ENCODE results near the gene SFN. TPM values are rescaled to one million over a fixed set of nuclear protein-coding genes. Genes with fewer than 3 reads are reported as not detected.

The SFN gene
- total and polyA plus RNA-seq, 2 donors (not counting 1 experiment from before 2014, with no cell fraction given), result 0.09 to 0.34 TPM

GRCh38 chr1:26900815-26901511, 38.0 kb downstream of the SFN start:
- H3K27me3 Mint-ChIP-seq, result no peaks in the 10 kb centered on the region
- Histone ChIP-seq H3K4me2 (replicated peaks; ENCODE audit: low read depth, low read length, poor library complexity, severe bottlenecking) (peak overlapping the region; percentile 81), H2AFZ (ENCODE audit: insufficient read depth, low read depth, low read length, poor library complexity, severe bottlenecking) (peak overlapping the region; percentile 97), H3K4me1 (ENCODE audit: control insufficient read depth in 2 of 2, insufficient read depth in 2 of 2, low read length in 2 of 2) (peaks cover 16 to 20% of the 10 kb centered on the region in 2 donors), H3K27ac (ENCODE audit: low read length in 2 of 2) (peak overlapping the region; percentile 82 to 92), H3K9ac (ENCODE audit: low read length) (peak overlapping the region; percentile 85), H3K27me3 (replicated peaks in 1 of 4; ENCODE audit: control extremely low read depth in 1 of 4, control insufficient read depth in 3 of 4, insufficient read depth in 4 of 4, low read length in 3 of 4) (no peaks in the 10 kb centered on the region), H3K36me3 (replicated peaks in 1 of 2; ENCODE audit: control extremely low read depth in 1 of 2, control insufficient read depth in 1 of 2, extremely low read depth in 1 of 2, insufficient read depth in 2 of 2, low read length in 1 of 2) (peaks cover 2 to 10% of the 10 kb centered on the region in 2 experiments), H4K20me1 (ENCODE audit: control insufficient read depth, insufficient read depth, low read length, poor library complexity, severe bottlenecking) (peaks cover 11% of the 10 kb centered on the region), H3K4me3 (ENCODE audit: control extremely low read depth in 1 of 5, extremely low read depth in 1 of 5, insufficient read depth in 1 of 5, low read depth in 2 of 5, low read length in 4 of 5) (peak overlapping the region; percentile 84 to 100 (median 97)), H3K9me3 (ENCODE audit: control extremely low read depth in 1 of 3, control insufficient read depth in 2 of 3, insufficient read depth in 1 of 3, low read length in 2 of 3) (no peaks in the 10 kb centered on the region), H3K79me2 (ENCODE audit: control insufficient read depth, insufficient read depth, low read length) (peaks cover 47% of the 10 kb centered on the region)
- ChIA-PET CTCF (interaction anchor here (0.6 to 2.6 kb wide), 5 partner anchors 11 to 930 kb away, joined by 3 to 14 read pairs (median 3); partner anchors contain the start of genes GPN2 and PPP1R8), POLR2A (interaction anchor here (0.6 to 3.4 kb wide), 5 partner anchors 11 to 36 kb away, joined by 3 to 26 read pairs (median 5); partner anchors contain the start of genes GPN2 and NUDC)
- H3K27ac Mint-ChIP-seq, result peak overlapping the region; percentile 99
- H3K4me1 Mint-ChIP-seq, result peaks cover 34% of the 10 kb centered on the region
- peak overlapping the region; percentile 92 for H3K4me3 Mint-ChIP-seq
- DNase-seq, result no peak
- WGBS (ENCODE audit: insufficient coverage), result 20% methylated on average over 1 of the region's 18 CpGs
- no peak for ATAC-seq (ENCODE audit: low read depth)
- intact Hi-C loops (cut with micrococcal nuclease), result loop anchor here (1.0 to 10.0 kb wide), 5 partner anchors 11 to 426 kb away; partner anchors contain the start of genes GPN2, HMGN2 and NUDC
- TF ChIP-seq EZH2 (IDR thresholded peaks at IDR 0.05; ENCODE audit: borderline replicate concordance, insufficient read depth, low read depth, low read length, poor library complexity, severe bottlenecking), result no peak
- TF ChIP-seq, protein P1, sequence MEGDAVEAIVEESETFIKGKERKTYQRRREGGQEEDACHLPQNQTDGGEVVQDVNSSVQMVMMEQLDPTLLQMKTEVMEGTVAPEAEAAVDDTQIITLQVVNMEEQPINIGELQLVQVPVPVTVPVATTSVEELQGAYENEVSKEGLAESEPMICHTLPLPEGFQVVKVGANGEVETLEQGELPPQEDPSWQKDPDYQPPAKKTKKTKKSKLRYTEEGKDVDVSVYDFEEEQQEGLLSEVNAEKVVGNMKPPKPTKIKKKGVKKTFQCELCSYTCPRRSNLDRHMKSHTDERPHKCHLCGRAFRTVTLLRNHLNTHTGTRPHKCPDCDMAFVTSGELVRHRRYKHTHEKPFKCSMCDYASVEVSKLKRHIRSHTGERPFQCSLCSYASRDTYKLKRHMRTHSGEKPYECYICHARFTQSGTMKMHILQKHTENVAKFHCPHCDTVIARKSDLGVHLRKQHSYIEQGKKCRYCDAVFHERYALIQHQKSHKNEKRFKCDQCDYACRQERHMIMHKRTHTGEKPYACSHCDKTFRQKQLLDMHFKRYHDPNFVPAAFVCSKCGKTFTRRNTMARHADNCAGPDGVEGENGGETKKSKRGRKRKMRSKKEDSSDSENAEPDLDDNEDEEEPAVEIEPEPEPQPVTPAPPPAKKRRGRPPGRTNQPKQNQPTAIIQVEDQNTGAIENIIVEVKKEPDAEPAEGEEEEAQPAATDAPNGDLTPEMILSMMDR (IDR thresholded peaks at IDR 0.05), result no peak
- no peaks in the 10 kb centered on the region for H3K9me3 Mint-ChIP-seq (ENCODE audit: insufficient read depth)
